ENCODE data around the gene INPP5D.

DNA sequence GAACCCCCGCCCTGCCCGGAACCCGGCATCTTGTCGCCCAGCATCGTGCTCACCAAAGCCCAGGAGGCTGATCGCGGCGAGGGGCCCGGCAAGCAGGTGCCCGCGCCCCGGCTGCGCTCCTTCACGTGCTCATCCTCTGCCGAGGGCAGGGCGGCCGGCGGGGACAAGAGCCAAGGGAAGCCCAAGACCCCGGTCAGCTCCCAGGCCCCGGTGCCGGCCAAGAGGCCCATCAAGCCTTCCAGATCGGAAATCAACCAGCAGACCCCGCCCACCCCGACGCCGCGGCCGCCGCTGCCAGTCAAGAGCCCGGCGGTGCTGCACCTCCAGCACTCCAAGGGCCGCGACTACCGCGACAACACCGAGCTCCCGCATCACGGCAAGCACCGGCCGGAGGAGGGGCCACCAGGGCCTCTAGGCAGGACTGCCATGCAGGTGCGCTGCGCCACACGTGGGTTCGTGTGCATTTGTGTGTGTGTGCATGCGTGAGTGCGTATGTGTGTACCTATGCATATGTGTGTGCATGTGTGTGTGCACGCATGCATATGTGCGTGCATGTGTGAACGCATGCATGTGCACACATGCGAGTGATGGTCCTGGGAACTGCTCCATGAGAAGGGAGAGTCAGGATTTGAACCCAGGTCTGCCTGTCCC lies 144.3 kb downstream of the INPP5D start:
- TF ChIP-seq POLR2A (IDR thresholded peaks at IDR 0.05; ENCODE audit: low read length): no peak
- TF ChIP-seq GATA1 (IDR thresholded peaks at IDR 0.05; ENCODE audit: low read depth, low read length): no peak

Data from erythroblast (primary cell).